Measurements from ENCODE around the gene ZMIZ2.

Gene ZMIZ2

DNA sequence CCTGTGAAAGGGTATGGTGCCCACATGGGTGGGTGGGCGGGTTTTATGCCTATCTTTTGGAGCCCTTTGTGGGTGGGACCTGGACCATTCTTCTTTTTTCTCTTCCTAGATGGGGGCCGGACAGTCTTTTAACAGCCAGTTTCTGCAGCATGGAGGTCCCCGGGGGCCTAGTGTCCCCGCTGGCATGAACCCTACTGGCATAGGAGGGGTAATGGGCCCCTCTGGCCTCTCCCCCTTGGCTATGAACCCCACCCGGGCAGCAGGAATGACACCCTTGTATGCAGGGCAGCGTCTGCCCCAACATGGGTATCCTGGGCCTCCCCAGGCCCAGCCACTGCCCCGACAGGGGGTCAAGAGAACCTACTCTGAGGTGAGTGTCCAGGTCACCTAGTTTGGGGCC lies 9.1 kb downstream of the ZMIZ2 start:
- DNase-seq (ENCODE audit: low spot score), result no peak

DNA sequence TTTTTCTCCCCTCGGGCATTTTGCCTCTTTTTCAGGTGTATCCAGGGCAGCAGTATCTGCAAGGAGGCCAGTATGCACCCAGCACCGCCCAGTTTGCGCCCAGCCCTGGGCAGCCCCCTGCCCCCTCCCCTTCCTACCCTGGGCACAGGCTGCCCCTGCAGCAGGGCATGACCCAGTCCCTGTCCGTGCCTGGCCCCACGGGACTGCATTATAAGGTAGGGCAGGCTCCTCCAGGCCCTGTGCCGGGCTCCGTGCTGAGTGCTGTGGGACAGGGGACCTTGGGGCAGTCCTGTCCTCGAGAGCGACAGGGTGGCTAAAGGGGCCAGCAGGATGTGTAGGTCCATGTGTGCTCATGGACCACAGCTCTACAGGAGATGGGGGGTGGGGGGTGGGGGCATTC lies 10.6 kb downstream of the ZMIZ2 start:
- DNase-seq (ENCODE audit: low spot score), result no peak

DNA sequence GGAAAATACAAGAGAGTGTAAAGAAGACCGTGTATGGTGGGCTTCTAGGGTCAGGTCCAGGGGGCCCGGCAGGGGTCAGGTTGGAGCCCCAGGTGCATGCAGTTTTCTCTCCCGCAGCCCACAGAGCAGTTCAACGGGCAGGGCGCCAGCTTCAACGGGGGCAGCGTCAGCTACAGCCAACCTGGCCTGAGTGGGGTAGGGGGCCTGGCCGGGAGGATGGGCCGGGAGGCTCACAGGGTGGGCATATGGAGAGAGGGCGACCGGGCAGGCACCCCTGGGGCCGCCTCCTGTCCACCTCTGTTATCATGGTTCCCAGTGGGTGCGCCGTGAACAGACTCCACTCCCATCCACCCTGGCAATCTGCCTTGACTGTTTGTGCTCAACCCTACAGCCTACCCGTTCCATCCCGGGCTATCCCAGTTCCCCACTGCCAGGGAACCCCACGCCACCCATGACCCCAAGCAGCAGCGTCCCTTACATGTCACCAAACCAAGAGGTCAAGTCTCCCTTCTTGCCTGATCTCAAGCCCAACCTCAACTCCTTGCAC lies 11.5 kb downstream of the ZMIZ2 start:
- no peak for DNase-seq (ENCODE audit: low spot score)

- DNase-seq (ENCODE audit: low spot score), result peak; percentile 74
Observed at GRCh38 chr7:44761207-44762161, 12.8 kb downstream of the ZMIZ2 start.

DNA sequence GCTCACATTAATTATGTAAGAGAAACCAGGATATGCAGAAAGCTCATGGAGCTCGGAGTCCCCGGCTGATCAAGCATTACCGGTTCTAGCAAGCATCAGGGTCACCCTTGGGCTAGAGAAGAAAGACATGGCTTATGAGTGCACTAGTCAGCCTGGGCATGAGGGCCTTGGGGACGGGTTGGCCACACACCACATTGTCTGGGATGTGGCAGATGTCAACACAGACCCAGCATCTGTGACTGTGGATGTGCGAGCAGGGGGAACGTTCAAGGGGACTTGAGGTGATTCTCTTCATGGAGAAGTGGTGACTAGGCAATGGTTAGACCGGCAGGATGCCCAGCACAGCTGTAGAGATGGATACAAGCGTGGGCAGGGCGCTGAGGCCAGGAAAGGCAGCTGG lies 13.7 kb downstream of the ZMIZ2 start:
- no peak for DNase-seq (ENCODE audit: low spot score)

DNA sequence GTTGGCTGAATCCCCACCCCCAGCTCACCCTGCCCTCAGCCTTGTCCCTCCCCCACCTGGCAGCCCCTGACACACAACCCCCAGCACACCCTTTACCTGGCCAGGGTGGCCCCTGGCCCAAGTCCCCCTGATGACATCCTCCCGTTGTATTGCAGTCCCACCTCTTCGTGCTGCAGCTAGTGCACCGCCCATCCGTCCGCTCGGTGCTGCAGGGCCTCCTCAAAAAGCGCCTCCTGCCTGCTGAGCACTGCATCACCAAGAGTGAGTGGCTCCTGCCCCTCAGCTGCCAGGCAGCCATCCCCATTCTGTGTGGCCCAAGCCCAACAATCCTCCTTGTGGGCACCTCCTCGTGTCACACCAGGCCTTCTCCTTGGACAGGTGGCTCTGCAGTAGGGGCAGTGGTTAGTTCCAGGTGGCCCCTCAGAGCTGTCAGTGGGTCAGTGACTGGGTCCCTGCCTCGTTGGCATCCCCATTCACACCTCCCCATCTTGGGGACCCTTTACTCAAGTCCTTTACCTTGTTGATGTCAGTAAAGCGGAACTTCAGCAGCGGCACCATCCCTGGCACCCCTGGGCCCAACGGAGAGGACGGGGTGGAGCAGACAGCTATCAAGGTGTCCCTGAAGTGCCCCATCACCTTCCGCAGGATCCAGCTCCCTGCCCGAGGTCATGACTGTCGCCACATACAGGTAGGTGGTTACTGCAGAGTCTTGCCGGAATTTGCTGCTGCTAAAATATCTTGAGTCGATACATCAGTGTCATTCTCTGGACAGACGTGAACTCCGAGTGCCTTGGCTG lies 14.3 kb downstream of the ZMIZ2 start:
- DNase-seq (ENCODE audit: low spot score), result no peak

DNA sequence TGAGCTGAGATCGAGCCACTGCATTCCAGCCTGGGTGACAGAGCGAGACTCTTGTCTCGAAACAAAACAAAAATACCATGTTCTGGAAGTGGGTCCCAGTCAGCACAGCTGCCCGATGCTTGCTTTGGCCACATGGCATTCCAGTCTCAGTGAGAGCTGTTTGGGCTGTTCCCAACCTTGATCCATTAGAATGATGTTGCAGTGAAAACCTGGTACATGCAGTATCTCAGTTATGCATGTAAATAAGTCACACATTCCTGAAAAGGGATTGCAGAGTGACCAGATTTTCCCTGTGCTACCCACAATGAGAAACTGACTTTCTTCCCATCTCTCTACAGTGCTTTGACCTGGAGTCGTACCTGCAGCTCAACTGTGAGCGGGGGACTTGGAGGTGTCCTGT lies 15.4 kb downstream of the ZMIZ2 start:
- DNase-seq (ENCODE audit: low spot score), result no peak

DNA sequence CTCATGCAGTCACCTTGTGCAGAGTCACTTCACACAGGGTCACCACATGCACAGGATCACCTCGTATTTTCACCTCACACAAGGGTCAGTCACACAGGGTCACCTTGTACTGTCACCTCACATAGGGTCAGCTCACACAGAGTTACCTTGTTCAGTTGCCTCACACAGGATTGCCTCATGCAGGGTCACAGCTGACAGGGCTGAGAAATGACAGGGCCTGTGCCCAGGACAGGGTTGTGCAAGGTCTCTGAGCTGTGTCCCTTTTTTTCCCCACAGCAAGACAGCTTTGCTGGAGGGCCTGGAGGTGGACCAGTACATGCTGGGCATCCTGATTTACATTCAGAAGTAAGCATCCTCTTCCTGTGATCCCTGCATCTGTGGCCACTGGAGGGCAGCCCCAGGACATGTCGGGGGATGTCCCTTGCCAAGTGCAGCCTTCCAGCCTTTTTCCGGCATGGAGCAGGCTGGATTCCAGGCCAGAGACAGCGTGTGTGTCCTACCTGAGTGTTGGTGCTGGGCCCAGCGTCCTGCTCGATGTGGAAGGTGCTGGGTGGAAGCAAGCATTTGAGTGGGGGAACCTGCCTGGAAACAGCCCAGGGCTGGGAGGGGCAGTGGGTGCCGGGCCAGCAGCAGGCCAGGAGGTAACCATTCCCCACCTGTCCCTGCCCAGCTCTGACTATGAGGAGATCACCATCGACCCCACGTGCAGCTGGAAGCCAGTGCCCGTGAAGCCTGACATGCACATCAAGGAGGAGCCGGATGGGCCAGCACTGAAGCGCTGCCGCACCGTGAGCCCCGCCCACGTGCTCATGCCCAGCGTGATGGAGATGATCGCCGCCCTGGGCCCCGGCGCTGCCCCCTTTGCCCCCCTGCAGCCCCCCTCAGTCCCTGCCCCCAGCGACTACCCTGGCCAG lies 16.3 kb downstream of the ZMIZ2 start:
- no peak for DNase-seq (ENCODE audit: low spot score)

GRCh38 chr7:44765579-44766415 lies 17.1 kb downstream of the ZMIZ2 start:
- DNase-seq (ENCODE audit: low spot score), result no peak

DNA sequence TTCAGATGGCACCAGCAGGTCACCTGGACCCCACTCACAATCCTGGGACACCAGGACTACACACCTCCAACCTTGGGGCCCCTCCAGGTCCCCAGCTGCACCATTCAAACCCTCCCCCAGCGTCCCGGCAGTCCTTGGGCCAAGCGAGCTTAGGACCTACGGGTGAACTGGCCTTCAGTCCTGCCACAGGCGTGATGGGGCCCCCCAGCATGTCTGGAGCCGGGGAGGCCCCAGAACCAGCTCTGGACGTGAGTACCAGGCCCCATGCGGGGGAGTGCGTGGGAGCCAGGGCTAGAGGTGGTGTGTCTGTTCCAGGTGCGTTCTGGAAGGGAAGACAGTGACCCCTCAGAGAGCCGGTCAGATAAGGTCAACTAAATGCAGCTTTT lies 17.8 kb downstream of the ZMIZ2 start:
- DNase-seq (ENCODE audit: low spot score), result no peak

DNA sequence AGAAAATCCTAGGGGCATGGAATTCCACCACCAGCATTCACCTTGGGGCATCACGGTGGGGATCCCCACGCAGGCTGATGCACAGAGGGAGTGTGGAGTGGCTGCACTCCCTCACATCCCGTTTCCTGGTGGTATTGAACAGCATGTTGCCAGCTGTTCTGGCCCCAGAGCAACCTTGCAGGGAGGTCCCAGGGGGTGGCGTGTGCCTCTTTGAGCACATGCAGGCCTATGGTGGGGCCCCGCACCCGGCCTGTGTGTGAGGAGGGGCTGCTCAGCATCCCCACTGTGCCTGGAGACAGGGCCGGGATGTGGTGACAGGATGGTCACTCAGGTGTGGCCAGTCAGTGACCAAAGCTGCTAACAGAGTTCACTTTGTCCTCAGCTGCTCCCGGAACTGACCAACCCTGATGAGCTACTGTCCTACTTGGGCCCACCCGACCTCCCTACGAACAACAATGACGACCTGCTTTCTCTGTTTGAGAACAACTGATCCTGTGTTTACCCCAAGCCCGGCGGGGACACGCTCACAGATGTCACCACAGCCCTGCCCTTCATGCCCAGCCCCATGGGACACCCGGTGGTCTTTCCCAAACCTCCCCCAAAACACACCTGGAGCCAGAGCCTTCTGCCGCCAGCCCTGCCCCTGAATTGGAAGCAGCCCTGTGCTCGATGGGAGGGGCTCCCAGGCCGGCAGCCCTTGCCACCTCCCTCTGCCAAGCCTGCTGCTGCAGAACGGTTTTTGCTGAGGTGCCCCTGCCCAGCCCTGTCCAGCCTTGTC lies 18.7 kb downstream of the ZMIZ2 start:
- DNase-seq (ENCODE audit: low spot score), result no peak

DNA sequence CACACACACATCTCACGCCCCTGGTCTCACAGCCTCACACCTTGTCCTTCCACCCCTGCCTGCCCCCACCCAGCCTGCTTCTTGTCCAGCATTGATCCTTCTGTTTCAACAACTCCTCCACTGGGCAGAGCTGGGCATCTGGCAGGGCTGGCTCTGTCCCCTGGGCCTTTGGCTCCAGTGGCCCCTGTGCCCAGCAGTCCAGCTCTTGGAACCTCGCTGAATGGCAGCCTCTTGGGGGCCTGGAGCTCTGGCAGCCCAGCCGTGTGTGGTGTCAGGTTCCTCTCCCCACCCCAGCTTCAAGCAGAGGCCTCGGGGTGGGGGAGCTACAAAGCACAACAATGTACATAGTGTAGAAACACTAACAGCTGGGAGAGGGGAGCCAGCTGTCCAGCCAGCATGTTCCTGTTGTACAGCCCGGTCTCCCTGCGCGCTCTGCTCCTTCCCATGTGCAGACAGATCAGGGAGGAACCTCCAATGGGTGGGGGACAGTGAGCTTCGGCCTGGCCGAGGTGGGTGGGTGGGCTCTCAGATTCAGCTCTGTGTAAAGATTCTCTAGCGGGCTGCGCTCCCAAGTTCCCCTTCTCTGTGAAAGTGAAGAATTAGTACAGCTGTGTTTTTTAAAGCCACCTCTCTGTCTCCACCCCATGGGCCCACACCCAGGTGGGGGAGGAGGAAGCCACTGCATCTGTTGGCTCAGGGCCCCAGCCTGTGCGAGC lies 19.4 kb downstream of the ZMIZ2 start:
- peak; percentile 81 for DNase-seq (ENCODE audit: low spot score)

DNA sequence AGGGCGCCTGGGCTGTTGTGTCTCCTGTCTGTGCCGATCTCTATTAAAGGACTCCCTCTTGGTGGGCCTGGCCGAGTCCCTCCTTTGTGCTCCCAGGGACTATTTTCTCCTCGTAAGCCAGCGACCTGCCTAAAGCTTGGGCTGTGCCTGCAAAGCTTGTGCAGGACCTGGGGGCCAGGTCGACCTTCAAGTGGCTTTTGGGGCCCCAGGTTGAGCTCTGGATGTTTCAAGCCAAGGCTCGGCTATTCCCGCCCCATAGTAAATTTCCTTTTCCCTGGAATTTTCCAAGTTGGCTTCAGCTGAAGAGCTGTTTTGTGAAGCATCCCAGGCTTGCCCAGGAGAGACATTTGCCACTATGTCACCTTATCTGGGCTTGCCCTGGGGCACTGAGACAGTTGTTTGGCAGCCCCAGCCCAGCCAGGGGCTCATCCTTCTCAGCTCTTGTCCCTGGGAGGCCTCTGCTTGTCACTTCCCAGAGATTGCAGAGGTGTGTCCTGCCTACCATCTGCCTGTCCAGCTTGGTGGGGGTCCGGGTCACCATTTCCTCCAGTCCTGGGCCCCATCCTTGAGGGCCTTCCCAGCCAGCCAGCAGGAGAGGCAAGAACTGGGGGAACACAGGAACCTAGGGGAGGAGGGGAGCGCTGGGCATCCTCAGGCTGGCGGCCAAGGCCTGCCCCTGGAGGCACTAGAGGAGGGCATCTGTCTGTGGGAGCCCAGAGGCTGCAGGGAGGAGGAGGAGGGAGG lies 20.2 kb downstream of the ZMIZ2 start:
- DNase-seq (ENCODE audit: low spot score), result no peak

- DNase-seq (ENCODE audit: low spot score), result no peak
Observed at GRCh38 chr7:44769376-44769775, 20.7 kb downstream of the ZMIZ2 start.

GRCh38 chr7:44769776-44770294 lies 21.2 kb downstream of the ZMIZ2 start:
- no peak for DNase-seq (ENCODE audit: low spot score)

DNA sequence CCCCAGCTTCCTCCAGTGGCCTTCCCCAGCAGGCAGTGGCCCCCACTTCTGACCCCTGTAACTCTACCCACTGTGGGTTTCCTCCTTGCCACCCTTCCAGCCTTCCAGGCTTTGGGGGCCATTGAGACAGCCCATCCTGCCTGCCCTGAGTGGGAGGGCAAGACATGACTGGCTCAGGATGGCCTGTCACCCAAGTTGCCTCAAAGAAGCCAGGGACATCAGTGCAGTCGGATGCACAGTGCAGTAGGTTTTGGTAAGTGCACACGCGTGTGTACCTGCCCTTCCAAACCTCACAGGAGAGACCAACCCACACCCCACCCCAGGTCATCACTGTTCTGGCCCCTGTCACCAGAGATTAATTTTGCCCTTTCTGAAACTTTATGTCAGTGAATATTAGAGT lies 22.7 kb downstream of the ZMIZ2 start:
- no peak for DNase-seq (ENCODE audit: low spot score)

- no peak for DNase-seq (ENCODE audit: low spot score)
Observed at GRCh38 chr7:44772440-44772839, 23.8 kb downstream of the ZMIZ2 start.

DNA sequence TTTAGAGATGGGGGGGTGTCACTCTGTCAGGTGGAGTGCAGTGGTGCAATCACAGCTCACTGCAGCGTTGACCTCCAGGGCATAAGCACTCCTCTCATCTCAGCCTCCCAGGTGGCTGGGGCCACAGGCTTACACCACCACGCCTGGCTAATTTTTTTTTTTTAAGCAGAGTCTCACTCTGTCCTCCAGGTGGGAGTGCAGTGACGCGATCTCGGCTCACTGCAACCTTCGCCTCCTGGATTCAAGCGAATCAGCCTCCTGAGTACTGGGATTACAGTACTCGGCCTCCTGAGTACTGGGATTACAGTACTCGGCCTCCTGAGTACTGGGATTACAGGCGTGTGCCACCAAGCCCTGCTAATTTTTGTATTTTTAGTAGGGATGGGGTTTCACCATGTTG lies 24.2 kb downstream of the ZMIZ2 start:
- DNase-seq (ENCODE audit: low spot score), result no peak

Data from hematopoietic multipotent progenitor cell treated with erythropoietin and hydrocortisone succinate and interleukin-3 and kit ligand, for 17 days (in vitro differentiated cells).